ENCODE results near the gene ZFR. TPM values are rescaled to one million over a fixed set of nuclear protein-coding genes. Genes with fewer than 3 reads are reported as not detected.
"Not testable (repeated sequence)": the region's sequence is repeated elsewhere in the genome, so short reads cannot be mapped to it uniquely, and the experiment has no call there.

The ZFR gene
- total RNA-seq, 2 donors from 2014 or later: 59.1 to 67.9 TPM

GRCh38 chr5:32369032-32369431, 75.5 kb downstream of the ZFR start:
- Histone ChIP-seq H3K27me3 (ENCODE audit: control insufficient read depth, insufficient read depth, low read length, poor library complexity, severe bottlenecking) (no peaks in the 10 kb centered on the region), H3K27ac (ENCODE audit: low read depth, low read length) (no peak overlapping the region), H3K4me1 (ENCODE audit: control insufficient read depth, insufficient read depth, low read length) (no peaks in the 10 kb centered on the region), H3K9me3 (ENCODE audit: control insufficient read depth, low read length) (no peaks in the 10 kb centered on the region), H3K4me3 (ENCODE audit: low read length) (no peak overlapping the region), H3K9ac (ENCODE audit: extremely low read depth, low read length, poor library complexity, severe bottlenecking) (no peak overlapping the region), H3K36me3 (ENCODE audit: control insufficient read depth, insufficient read depth, low read length) (peaks cover 87% of the 10 kb centered on the region)
- 88 to 95% methylated on average over 2 to 4 of the region's 4 CpGs for WGBS, 2 experiments (ENCODE audit: insufficient coverage in 1 of 2, insufficient read length in 1 of 2)
- Mint-ChIP-seq H3K4me1 (no peaks in the 10 kb centered on the region), H3K4me3 (no peak overlapping the region), H3K9me3 (no peaks in the 10 kb centered on the region), H3K36me3 (ENCODE audit: low read depth) (peaks cover 66% of the 10 kb centered on the region), H3K27me3 (ENCODE audit: insufficient read depth) (no peaks in the 10 kb centered on the region), H3K27ac (no peak overlapping the region)
- TF ChIP-seq, protein P1, sequence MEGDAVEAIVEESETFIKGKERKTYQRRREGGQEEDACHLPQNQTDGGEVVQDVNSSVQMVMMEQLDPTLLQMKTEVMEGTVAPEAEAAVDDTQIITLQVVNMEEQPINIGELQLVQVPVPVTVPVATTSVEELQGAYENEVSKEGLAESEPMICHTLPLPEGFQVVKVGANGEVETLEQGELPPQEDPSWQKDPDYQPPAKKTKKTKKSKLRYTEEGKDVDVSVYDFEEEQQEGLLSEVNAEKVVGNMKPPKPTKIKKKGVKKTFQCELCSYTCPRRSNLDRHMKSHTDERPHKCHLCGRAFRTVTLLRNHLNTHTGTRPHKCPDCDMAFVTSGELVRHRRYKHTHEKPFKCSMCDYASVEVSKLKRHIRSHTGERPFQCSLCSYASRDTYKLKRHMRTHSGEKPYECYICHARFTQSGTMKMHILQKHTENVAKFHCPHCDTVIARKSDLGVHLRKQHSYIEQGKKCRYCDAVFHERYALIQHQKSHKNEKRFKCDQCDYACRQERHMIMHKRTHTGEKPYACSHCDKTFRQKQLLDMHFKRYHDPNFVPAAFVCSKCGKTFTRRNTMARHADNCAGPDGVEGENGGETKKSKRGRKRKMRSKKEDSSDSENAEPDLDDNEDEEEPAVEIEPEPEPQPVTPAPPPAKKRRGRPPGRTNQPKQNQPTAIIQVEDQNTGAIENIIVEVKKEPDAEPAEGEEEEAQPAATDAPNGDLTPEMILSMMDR (conservative IDR thresholded peaks at IDR 0.05): no peak
- DNase-seq: no peak

DNA sequence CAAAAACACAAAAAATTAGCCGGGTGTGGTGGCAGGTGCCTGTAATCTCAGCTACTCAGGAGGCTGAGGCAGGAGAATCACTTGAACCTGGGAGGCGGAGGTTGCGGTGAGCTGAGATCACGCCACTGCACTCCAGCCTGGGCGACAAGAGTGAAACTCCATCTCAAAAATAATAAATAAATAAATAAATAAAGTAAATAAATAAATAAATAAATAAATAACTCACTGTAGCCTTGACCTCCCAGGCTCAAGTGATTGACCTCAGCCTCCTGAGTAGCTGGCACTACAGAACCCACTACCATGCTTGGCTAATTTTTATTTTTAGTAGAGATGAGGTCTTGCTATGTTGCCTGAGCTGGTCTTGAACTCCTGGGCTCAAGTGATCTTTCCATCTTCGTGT, 77.3 kb downstream of the ZFR start:
- H3K9me3 Mint-ChIP-seq; H3K4me3 Mint-ChIP-seq; H3K9me3 ChIP-seq (ENCODE audit: control insufficient read depth, low read length); H3K4me1 ChIP-seq (ENCODE audit: control insufficient read depth, insufficient read depth, low read length); H3K27ac Mint-ChIP-seq; H3K27me3 ChIP-seq (ENCODE audit: control insufficient read depth, insufficient read depth, low read length, poor library complexity, severe bottlenecking); H3K9ac ChIP-seq (ENCODE audit: extremely low read depth, low read length, poor library complexity, severe bottlenecking); H3K27me3 Mint-ChIP-seq (ENCODE audit: insufficient read depth); H3K4me3 ChIP-seq (ENCODE audit: low read length); DNase-seq; H3K27ac ChIP-seq (ENCODE audit: low read depth, low read length); H3K4me1 Mint-ChIP-seq: not testable (repeated sequence)
- peaks cover 59% of the 10 kb centered on the region for H3K36me3 Mint-ChIP-seq (ENCODE audit: low read depth)
- peaks cover 86% of the 10 kb centered on the region for H3K36me3 ChIP-seq (ENCODE audit: control insufficient read depth, insufficient read depth, low read length)
- 96 to 100% methylated on average over 1 to 2 of the region's 6 CpGs for WGBS, 2 experiments (ENCODE audit: insufficient coverage in 1 of 2, insufficient read length in 1 of 2)

DNA sequence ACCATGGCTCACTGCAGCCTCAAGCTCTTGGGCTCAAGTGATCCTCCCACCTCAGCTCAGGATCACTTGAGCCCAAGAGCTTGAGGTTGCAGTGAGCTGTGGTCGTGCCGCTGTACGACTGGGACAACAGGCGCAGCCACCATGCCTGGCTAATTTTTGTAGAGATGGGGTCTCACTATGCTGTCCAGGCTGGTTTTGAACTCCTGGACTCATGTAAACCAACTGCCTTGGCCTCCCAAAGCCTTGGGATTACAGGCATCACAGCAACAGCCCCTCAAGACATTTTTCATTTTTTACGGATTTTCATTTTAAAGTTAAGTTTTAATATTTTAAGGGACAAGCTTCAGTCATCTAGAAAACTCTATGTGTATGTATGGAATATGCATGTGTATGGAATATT, 78.9 kb downstream of the ZFR start:
- Mint-ChIP-seq H3K4me1 (peaks cover 2% of the 10 kb centered on the region), H3K27ac (no peak overlapping the region), H3K27me3 (ENCODE audit: insufficient read depth) (no peaks in the 10 kb centered on the region), H3K36me3 (ENCODE audit: low read depth) (peaks cover 52% of the 10 kb centered on the region), H3K9me3 (no peaks in the 10 kb centered on the region), H3K4me3 (no peak overlapping the region)
- no peak for DNase-seq
- TF ChIP-seq, protein P1 (conservative IDR thresholded peaks at IDR 0.05): no peak
- H3K27me3 ChIP-seq (ENCODE audit: control insufficient read depth, insufficient read depth, low read length, poor library complexity, severe bottlenecking): no peaks in the 10 kb centered on the region
- H3K36me3 ChIP-seq (ENCODE audit: control insufficient read depth, insufficient read depth, low read length): peaks cover 84% of the 10 kb centered on the region
- H3K4me1 ChIP-seq (ENCODE audit: control insufficient read depth, insufficient read depth, low read length): no peaks in the 10 kb centered on the region
- 97 to 100% methylated on average over 4 to 5 of the region's 5 CpGs for WGBS, 2 experiments (ENCODE audit: insufficient coverage in 1 of 2, insufficient read length in 1 of 2)
- H3K4me3 ChIP-seq (ENCODE audit: low read length): no peak overlapping the region
- H3K9me3 ChIP-seq (ENCODE audit: control insufficient read depth, low read length): peaks cover under 1% of the 10 kb centered on the region
- H3K27ac ChIP-seq (ENCODE audit: low read depth, low read length): no peak overlapping the region
- H3K9ac ChIP-seq (ENCODE audit: extremely low read depth, low read length, poor library complexity, severe bottlenecking): no peak overlapping the region

GRCh38 chr5:32363030-32363429, 81.5 kb downstream of the ZFR start:
- Histone ChIP-seq H3K27ac (ENCODE audit: low read depth, low read length) (no peak overlapping the region), H3K9ac (ENCODE audit: extremely low read depth, low read length, poor library complexity, severe bottlenecking) (no peak overlapping the region), H3K27me3 (ENCODE audit: control insufficient read depth, insufficient read depth, low read length, poor library complexity, severe bottlenecking) (no peaks in the 10 kb centered on the region), H3K36me3 (ENCODE audit: control insufficient read depth, insufficient read depth, low read length) (peaks cover 86% of the 10 kb centered on the region), H3K4me1 (ENCODE audit: control insufficient read depth, insufficient read depth, low read length) (no peaks in the 10 kb centered on the region), H3K9me3 (ENCODE audit: control insufficient read depth, low read length) (peaks cover 9% of the 10 kb centered on the region), H3K4me3 (ENCODE audit: low read length) (no peak overlapping the region)
- Mint-ChIP-seq H3K27ac (no peak overlapping the region), H3K4me3 (no peak overlapping the region), H3K4me1 (peaks cover 2% of the 10 kb centered on the region), H3K9me3 (no peaks in the 10 kb centered on the region), H3K27me3 (ENCODE audit: insufficient read depth) (no peaks in the 10 kb centered on the region), H3K36me3 (ENCODE audit: low read depth) (peaks cover 53% of the 10 kb centered on the region)
- TF ChIP-seq, protein P1 (conservative IDR thresholded peaks at IDR 0.05): no peak
- no peak for DNase-seq

Measured in endodermal cell (in vitro differentiated cells).